GM12878 (cell line): Measurements from ENCODE around the gene ADAMTS17. TPM values are rescaled to one million over a fixed set of nuclear protein-coding genes. Genes with fewer than 3 reads are reported as not detected.

Experiments used
- ATAC-seq: fragments of 200-7000 bp; cut with Tn5 transposase; 3 replicates; pipeline ENCODE4 v1.9.1; 2020; ENCODE audit warnings: mild to moderate bottlenecking, moderate library complexity
- BruUV-seq: library from RNA; stranded (reverse); fragments of 400-500 nt; replicated peaks from 2 replicates; lab custom pipeline; 2021; lab: Mats Ljungman, UMichigan
- CTCF ChIA-PET: fragments of 300-600 bp; sonication (Branson Sonifier 250); formaldehyde crosslinking; extraction: SDS; loops from one replicate; lab custom pipeline; 2021; ENCODE audit warnings: inconsistent platforms; lab: Yijun Ruan, JAX
- POLR2A ChIA-PET: fragments of 350-600 bp; formaldehyde crosslinking; extraction: SDS; loops from one replicate; lab custom pipeline; 2021; ENCODE audit warnings: inconsistent platforms; lab: Charles Lee
- RAD21 ChIA-PET: fragments of 300-600 bp; sonication (Branson Sonifier 250); formaldehyde crosslinking; loops from one replicate; lab custom pipeline; 2023; ENCODE audit warnings: antibody characterized with exemption; ENCODE audit not compliant: unreplicated experiment; lab: Charles Lee
- SMC1A ChIA-PET: fragments of 300-600 bp; sonication (Branson Sonifier 250); formaldehyde crosslinking; loops from one replicate; lab custom pipeline; 2023; ENCODE audit not compliant: unreplicated experiment, uncharacterized antibody; lab: Charles Lee
- DNase-seq: peaks from one replicate; pipeline ENCODE4 v3.0.0-alpha.2; 2011; ENCODE audit warnings: low read depth, low spot score
- FAIRE-seq: peaks from 3 replicates; lab custom pipeline; 2011; peaks lifted over from hg19 to GRCh38; lab: Jason Lieb, UNC
- H2AFZ ChIP-seq: 2 replicates; pipeline ENCODE4 v1.6.0; 2011; ENCODE audit warnings: low read depth, low read length, control low read depth; ENCODE audit not compliant: control insufficient read depth
- H3K27ac ChIP-seq: 2 replicates; pipeline ENCODE4 v1.5.1; 2011; ENCODE audit warnings: control low read depth; ENCODE audit not compliant: control insufficient read depth, insufficient read depth
- H3K27me3 ChIP-seq, 2 experiments: replicated peaks in 1 of 2; 2 replicates each; pipeline versions ENCODE4 v1.6.0 to v1.6.1; 2011; ENCODE audit warnings: low read length in 1 of 2; ENCODE audit not compliant: control insufficient read depth in 2 of 2, insufficient read depth in 2 of 2
- H3K36me3 ChIP-seq, 2 experiments: 2 replicates each; pipeline ENCODE4 v1.5.1; 2011; ENCODE audit warnings: low read length in 1 of 2; ENCODE audit not compliant: control insufficient read depth in 2 of 2, insufficient read depth in 2 of 2
- H3K4me1 ChIP-seq: 2 replicates; pipeline ENCODE4 v1.6.1; 2011; ENCODE audit warnings: mild to moderate bottlenecking, low read length, moderate library complexity, mixed read lengths; ENCODE audit not compliant: control insufficient read depth, insufficient read depth
- H3K4me2 ChIP-seq: 2 replicates; pipeline ENCODE4 v1.6.0; 2011; ENCODE audit warnings: control low read depth; ENCODE audit not compliant: control insufficient read depth, insufficient read depth
- H3K4me3 ChIP-seq: fragments of 200-600 bp; sonication (generic); 2 replicates; pipeline ENCODE4 v1.5.1; 2016
- H3K79me2 ChIP-seq: 2 replicates; pipeline ENCODE4 v1.6.0; 2011; ENCODE audit warnings: low read length; ENCODE audit not compliant: control insufficient read depth, insufficient read depth
- H3K9ac ChIP-seq: 2 replicates; pipeline ENCODE4 v1.8.0; 2011; ENCODE audit warnings: low read length, control low read depth, mixed read lengths; ENCODE audit not compliant: control insufficient read depth, insufficient read depth
- H3K9me3 ChIP-seq: replicated peaks from 3 replicates; pipeline ENCODE4 v1.5.1; 2011; ENCODE audit warnings: mild to moderate bottlenecking, low read length; ENCODE audit not compliant: control insufficient read depth, insufficient read depth
- H4K20me1 ChIP-seq: 2 replicates; pipeline ENCODE4 v1.6.0; 2011; ENCODE audit not compliant: control insufficient read depth, insufficient read depth
- CBX5 ChIP-seq: sonication (generic); IDR thresholded peaks from 2 replicates; pipeline ENCODE4 v1.6.1; 2016; ENCODE audit warnings: low read depth, moderate library complexity, mild to moderate bottlenecking, inconsistent platforms
- CHD2 ChIP-seq: IDR thresholded peaks from 2 replicates; pipeline ENCODE4 v1.6.1; 2011; ENCODE audit warnings: low read depth, low read length, improper control_type of control experiment, borderline replicate concordance
- JUND ChIP-seq: IDR thresholded peaks from 2 replicates; pipeline ENCODE4 v1.6.1; 2012; ENCODE audit warnings: low read depth, mild to moderate bottlenecking, low read length, improper control_type of control experiment, moderate library complexity
- PAX5 ChIP-seq: IDR thresholded peaks from 2 replicates; pipeline ENCODE4 v1.6.1; 2011; ENCODE audit warnings: low read depth, low read length, borderline replicate concordance
- TCF3 ChIP-seq: IDR thresholded peaks from 2 replicates; pipeline ENCODE4 v1.6.1; 2012; ENCODE audit warnings: low read depth, mild to moderate bottlenecking, low read length, borderline replicate concordance; ENCODE audit not compliant: insufficient read depth
- WGBS: methylation state at CpG from one replicate; pipeline ENCODE4 v1.1.6; 2016; ENCODE audit warnings: low lambda C conversion rate; ENCODE audit not compliant: insufficient replicate concordance, insufficient coverage; ENCODE audit errors: missing lambda C conversion rate; 5-methylcytosine and 5-hydroxymethylcytosine counted together
- in situ Hi-C: fragments of 300-500 bp; cut with MboI; formaldehyde crosslinking; loops from 9 replicates; pipeline ENCODE4 v1.14.3; 2018; ENCODE audit warnings: mixed read lengths
- intact Hi-C: fragments of 100-400 bp; cut with micrococcal nuclease; formaldehyde crosslinking; loops from one replicate; pipeline ENCODE4 v1.14.2; 2022; ENCODE audit not compliant: unreplicated experiment
- polyA plus RNA-seq, 11 experiments: library from polyadenylated mRNA; depleted of rRNA in 4 of 11; unstranded in 6 of 11; stranded (reverse) in 5 of 11; fragments of >200 nt; fragmentation: Nextera tagmentation in 4 of 11; fragmentation: Illumina TruSeq in 1 of 11; extraction: Ambion mirVana in 4 of 11; extraction: Trizol in 1 of 11; gene quantifications; 1 replicate in 1 of 11; 2 replicates in 10 of 11; pipeline versions ENCODE4 v1.2.1 to v1.2.3, GENCODE V29; 2011 to 2016; ENCODE audit warnings: inconsistent platforms in 2 of 11, missing spikeins in 2 of 11, low read depth in 1 of 11
- total RNA-seq, 4 experiments: library from RNA; depleted of rRNA in 3 of 4; stranded (reverse); fragments of >200 nt in 3 of 4; fragmentation: Illumina TruSeq in 1 of 4; extraction: Trizol in 1 of 4; gene quantifications; 2 replicates each; pipeline versions ENCODE4 v1.2.1 to v1.2.3, GENCODE V29; 2013 to 2021
- TF ChIP-seq, protein P1 (sequence below): fragments of 450-650 bp; IDR thresholded peaks from 2 replicates; pipeline ENCODE4 v1.6.1; 2014; ENCODE audit warnings: mild to moderate bottlenecking
- TF ChIP-seq, protein P2 (sequence below): fragments of 150-350 bp; IDR thresholded peaks from 2 replicates; pipeline ENCODE4 v1.6.1; 2014; ENCODE audit warnings: mild to moderate bottlenecking, low read depth, low read length

The ADAMTS17 gene
- total and polyA plus RNA-seq, 10 of the 15 experiments (the other 5 are each of a cell fraction or from before 2014, with no cell fraction given) = 0.04 to 0.50 (median 0.10) TPM; not detected in 4

DNA sequence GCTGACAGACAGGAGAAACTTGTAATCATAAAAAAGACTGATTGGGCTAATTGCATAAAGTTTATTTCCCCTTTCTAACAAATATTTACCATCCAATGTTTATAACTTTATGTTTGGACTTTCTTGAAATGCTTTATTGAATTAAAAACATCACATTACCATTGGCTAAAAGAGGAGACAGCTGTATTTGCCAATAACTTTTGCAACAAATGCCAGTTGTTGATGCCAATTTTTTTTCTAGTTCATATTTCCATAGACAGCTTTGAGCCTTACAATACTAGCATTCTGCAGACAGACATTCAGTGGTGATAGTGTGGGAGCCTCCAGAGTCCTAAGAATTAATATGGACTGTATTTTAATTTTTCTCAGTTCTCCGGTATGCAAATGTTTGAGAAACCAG is 198.4 kb downstream of the ADAMTS17 start:
- Histone ChIP-seq H3K27ac (no peak overlapping the region), H3K4me2 (no peak overlapping the region), H3K79me2 (no peaks in the 10 kb centered on the region), H4K20me1 (no peaks in the 10 kb centered on the region), H3K9ac (no peak overlapping the region), H3K27me3 (no peaks in the 10 kb centered on the region), H3K36me3 (no peaks in the 10 kb centered on the region), H2AFZ (no peak overlapping the region), H3K4me1 (no peaks in the 10 kb centered on the region), H3K9me3 (peaks cover 2% of the 10 kb centered on the region; the same call in 2 of the 3 replicates), H3K4me3 (no peak overlapping the region)
- intact Hi-C loops = no loop called here
- 80% methylated on average over 1 of the region's 1 CpG for WGBS
- ATAC-seq (no peak), DNase-seq (no peak), FAIRE-seq (no peak)
- RAD21 ChIA-PET = no interaction called here
- in situ Hi-C loops = no loop called here
- BruUV-seq = no TSS peak
- TF ChIP-seq TCF3 = no peak
- no peak for TF ChIP-seq CBX5
- TF ChIP-seq PAX5 = no peak
- TF ChIP-seq, protein P1, sequence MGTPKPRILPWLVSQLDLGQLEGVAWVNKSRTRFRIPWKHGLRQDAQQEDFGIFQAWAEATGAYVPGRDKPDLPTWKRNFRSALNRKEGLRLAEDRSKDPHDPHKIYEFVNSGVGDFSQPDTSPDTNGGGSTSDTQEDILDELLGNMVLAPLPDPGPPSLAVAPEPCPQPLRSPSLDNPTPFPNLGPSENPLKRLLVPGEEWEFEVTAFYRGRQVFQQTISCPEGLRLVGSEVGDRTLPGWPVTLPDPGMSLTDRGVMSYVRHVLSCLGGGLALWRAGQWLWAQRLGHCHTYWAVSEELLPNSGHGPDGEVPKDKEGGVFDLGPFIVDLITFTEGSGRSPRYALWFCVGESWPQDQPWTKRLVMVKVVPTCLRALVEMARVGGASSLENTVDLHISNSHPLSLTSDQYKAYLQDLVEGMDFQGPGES = no peak
- TF ChIP-seq JUND = no peak
- TF ChIP-seq, protein P2, sequence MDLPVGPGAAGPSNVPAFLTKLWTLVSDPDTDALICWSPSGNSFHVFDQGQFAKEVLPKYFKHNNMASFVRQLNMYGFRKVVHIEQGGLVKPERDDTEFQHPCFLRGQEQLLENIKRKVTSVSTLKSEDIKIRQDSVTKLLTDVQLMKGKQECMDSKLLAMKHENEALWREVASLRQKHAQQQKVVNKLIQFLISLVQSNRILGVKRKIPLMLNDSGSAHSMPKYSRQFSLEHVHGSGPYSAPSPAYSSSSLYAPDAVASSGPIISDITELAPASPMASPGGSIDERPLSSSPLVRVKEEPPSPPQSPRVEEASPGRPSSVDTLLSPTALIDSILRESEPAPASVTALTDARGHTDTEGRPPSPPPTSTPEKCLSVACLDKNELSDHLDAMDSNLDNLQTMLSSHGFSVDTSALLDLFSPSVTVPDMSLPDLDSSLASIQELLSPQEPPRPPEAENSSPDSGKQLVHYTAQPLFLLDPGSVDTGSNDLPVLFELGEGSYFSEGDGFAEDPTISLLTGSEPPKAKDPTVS = no peak
- no peak for TF ChIP-seq CHD2
- POLR2A ChIA-PET = no interaction called here
- SMC1A ChIA-PET = no interaction called here
- CTCF ChIA-PET = no interaction called here
